Liver (tissue), 9 donors: ENCODE data around the gene FAM13C. TPM values are rescaled to one million over a fixed set of nuclear protein-coding genes. Genes with fewer than 3 reads are reported as not detected.

Experiments used
- DNase-seq: peaks from one replicate; pipeline ENCODE4 v3.0.0-alpha.2; 2017; ENCODE audit warnings: low spot score
- H3K27ac ChIP-seq, 2 donors: one replicate each; pipeline ENCODE4 v1.7.0; 2013; ENCODE audit warnings: inconsistent platforms in 2 of 2, low read length in 2 of 2, control low read depth in 1 of 2, low read depth in 1 of 2, mild to moderate bottlenecking in 1 of 2
- H3K27me3 ChIP-seq, 4 donors: one replicate each; pipeline versions ENCODE4 v1.6.1 to v1.7.0; 2013; ENCODE audit warnings: low read length in 3 of 4, inconsistent platforms in 1 of 4, mild to moderate bottlenecking in 1 of 4, moderate library complexity in 1 of 4; ENCODE audit not compliant: control insufficient read depth in 4 of 4, insufficient read depth in 4 of 4
- H3K36me3 ChIP-seq, 4 donors: one replicate each; pipeline versions ENCODE4 v1.6.1 to v1.7.0; 2013; ENCODE audit warnings: low read length in 3 of 4, mild to moderate bottlenecking in 3 of 4, low read depth in 1 of 4, moderate library complexity in 1 of 4; ENCODE audit not compliant: control insufficient read depth in 4 of 4, insufficient read depth in 3 of 4
- H3K4me1 ChIP-seq, 4 donors: one replicate each; pipeline versions ENCODE4 v1.6.1 to v1.7.0; 2013; ENCODE audit warnings: low read length in 3 of 4, mild to moderate bottlenecking in 3 of 4, moderate library complexity in 1 of 4; ENCODE audit not compliant: control insufficient read depth in 4 of 4, insufficient read depth in 4 of 4
- H3K4me3 ChIP-seq, 3 donors: one replicate each; pipeline versions ENCODE4 v1.6.1 to v1.7.0; 2013; ENCODE audit warnings: low read length in 3 of 3, control low read depth in 1 of 3, low read depth in 1 of 3, mild to moderate bottlenecking in 1 of 3
- H3K9ac ChIP-seq, 2 donors: one replicate each; pipeline ENCODE4 v1.7.0; 2013; ENCODE audit warnings: low read length in 2 of 2, mild to moderate bottlenecking in 2 of 2, moderate library complexity in 2 of 2, control low read depth in 1 of 2, low read depth in 1 of 2
- H3K9me3 ChIP-seq, 4 donors: one replicate each; pipeline versions ENCODE4 v1.6.1 to v1.7.0; 2013; ENCODE audit warnings: low read length in 3 of 4; ENCODE audit not compliant: control insufficient read depth in 4 of 4
- ATF3 ChIP-seq: IDR thresholded peaks from 2 replicates; pipeline ENCODE4 v1.6.1; 2016; ENCODE audit warnings: antibody characterized with exemption
- CTCF ChIP-seq: fragments of 150-350 bp; IDR thresholded peaks from 2 replicates; pipeline ENCODE4 v1.5.1; 2017; ENCODE audit warnings: improper control_type of control experiment, low read depth, low read length; ENCODE audit not compliant: missing input control
- EGR1 ChIP-seq, 2 donors: IDR thresholded peaks; 2 replicates each; pipeline ENCODE4 v1.6.1; 2016 to 2018; ENCODE audit warnings: antibody characterized with exemption in 2 of 2, low read depth in 2 of 2
- FOXA1 ChIP-seq: IDR thresholded peaks from 2 replicates; pipeline ENCODE4 v1.6.1; 2016; ENCODE audit warnings: antibody characterized with exemption
- FOXA2 ChIP-seq: IDR thresholded peaks from 2 replicates; pipeline ENCODE4 v1.6.1; 2016; ENCODE audit warnings: antibody characterized with exemption
- GABPA ChIP-seq, 2 donors: IDR thresholded peaks in 1 of 2; conservative IDR thresholded peaks in 1 of 2; 2 replicates each; pipeline ENCODE4 v1.6.1; 2016; ENCODE audit warnings: antibody characterized with exemption in 2 of 2, mild to moderate bottlenecking in 1 of 2, moderate library complexity in 1 of 2
- HNF4A ChIP-seq, 2 donors: conservative IDR thresholded peaks; 2 replicates each; pipeline ENCODE4 v1.6.1; 2016; ENCODE audit warnings: antibody characterized with exemption in 2 of 2, mild to moderate bottlenecking in 2 of 2
- HNF4G ChIP-seq: IDR thresholded peaks from 2 replicates; pipeline ENCODE4 v1.6.1; 2016; ENCODE audit warnings: antibody characterized with exemption
- JUND ChIP-seq, 2 donors: IDR thresholded peaks; 2 replicates each; pipeline ENCODE4 v1.6.1; 2016; ENCODE audit warnings: antibody characterized with exemption in 2 of 2
- MAX ChIP-seq: IDR thresholded peaks from 2 replicates; pipeline ENCODE4 v1.6.1; 2016; ENCODE audit warnings: antibody characterized with exemption
- NR2F2 ChIP-seq: IDR thresholded peaks from 2 replicates; pipeline ENCODE4 v1.6.1; 2016; ENCODE audit warnings: antibody characterized with exemption
- RAD21 ChIP-seq, 2 donors: IDR thresholded peaks; 2 replicates each; pipeline ENCODE4 v1.6.1; 2016; ENCODE audit warnings: antibody characterized with exemption in 2 of 2, mild to moderate bottlenecking in 2 of 2
- REST ChIP-seq: IDR thresholded peaks from 2 replicates; pipeline ENCODE4 v1.6.1; 2016; ENCODE audit warnings: antibody characterized with exemption, mild to moderate bottlenecking
- RXRA ChIP-seq, 2 donors: IDR thresholded peaks; 2 replicates each; pipeline ENCODE4 v1.6.1; 2017 to 2018; ENCODE audit warnings: antibody characterized with exemption in 2 of 2, mild to moderate bottlenecking in 1 of 2
- SP1 ChIP-seq: IDR thresholded peaks from 2 replicates; pipeline ENCODE4 v1.6.1; 2018; ENCODE audit warnings: antibody characterized with exemption, mild to moderate bottlenecking
- TAF1 ChIP-seq: conservative IDR thresholded peaks from 2 replicates; pipeline ENCODE4 v1.6.1; 2016; ENCODE audit warnings: antibody characterized with exemption, mild to moderate bottlenecking
- YY1 ChIP-seq: IDR thresholded peaks from 2 replicates; pipeline ENCODE4 v1.6.1; 2016; ENCODE audit warnings: antibody characterized with exemption, mild to moderate bottlenecking
- ZBTB33 ChIP-seq: IDR thresholded peaks from 2 replicates; pipeline ENCODE4 v1.6.1; 2016; ENCODE audit warnings: antibody characterized with exemption
- WGBS: extraction: QIAGEN DNeasy Blood & Tissue Kit; methylation state at CpG from one replicate; pipeline ENCODE4 v1.1.7; 2013; 5-methylcytosine and 5-hydroxymethylcytosine counted together
- polyA plus RNA-seq, 2 donors: library from polyadenylated mRNA; stranded (reverse) in 1 of 2; unstranded in 1 of 2; fragments of 200-250 nt in 1 of 2; fragments of >200 nt in 1 of 2; fragmentation: Nextera tagmentation in 1 of 2; extraction: Ambion mirVana in 1 of 2; gene quantifications; one replicate each; pipeline versions ENCODE4 v1.2.1 to v1.2.3, GENCODE V29; 2013 to 2015
- total RNA-seq, 2 donors: library from RNA; depleted of rRNA; stranded (reverse); fragments of >200 nt; gene quantifications; one replicate each; pipeline ENCODE4 v1.2.3, GENCODE V29; 2014
- donor health status: healthy.
- donor health status: healthy.
- donor health status: healthy.
- donor health status: healthy.
- donor health status: healthy.

Gene FAM13C
- total and polyA plus RNA-seq, 4 donors: 0.87 to 2.4 (median 2.1) TPM

GRCh38 chr10:59289853-59290252 is 72.5 kb downstream of the FAM13C start:
- WGBS: 87% methylated on average over 3 of the region's 3 CpGs
- H3K27me3 ChIP-seq: no peaks in the 10 kb centered on the region
- H3K4me1 ChIP-seq: no peaks in the 10 kb centered on the region
- no peak overlapping the region for H3K27ac ChIP-seq
- no peak overlapping the region for H3K9ac ChIP-seq
- no peaks in the 10 kb centered on the region for H3K9me3 ChIP-seq
- H3K4me3 ChIP-seq: no peak overlapping the region
- H3K36me3 ChIP-seq: no peaks in the 10 kb centered on the region
- TF ChIP-seq RAD21 (IDR thresholded peaks at IDR 0.05) (no peak), HNF4A (conservative IDR thresholded peaks at IDR 0.05) (no peak), EGR1 (IDR thresholded peaks at IDR 0.05; ENCODE audit: low read depth in 2 of 2) (no peak), HNF4G (no peak), ATF3 (no peak), SP1 (no peak), TAF1 (no peak), GABPA (IDR thresholded peaks at IDR 0.05 in 1 of 2, conservative IDR thresholded peaks at IDR 0.05 in 1 of 2) (no peak), RXRA (IDR thresholded peaks at IDR 0.05) (no peak)
- no peak for DNase-seq

GRCh38 chr10:59287587-59288255 is 74.6 kb downstream of the FAM13C start:
- Histone ChIP-seq H3K4me1 (no peaks in the 10 kb centered on the region), H3K9ac (no peak overlapping the region), H3K27me3 (no peaks in the 10 kb centered on the region), H3K9me3 (no peaks in the 10 kb centered on the region), H3K36me3 (no peaks in the 10 kb centered on the region), H3K27ac (no peak overlapping the region), H3K4me3 (no peak overlapping the region)
- DNase-seq: no peak
- 89% methylated on average over 3 of the region's 3 CpGs for whole genome bisulfite sequencing
- TF ChIP-seq ATF3 (no peak), HNF4A (conservative IDR thresholded peaks at IDR 0.05) (no peak), HNF4G (no peak), NR2F2 (no peak), MAX (no peak), FOXA2 (no peak), EGR1 (IDR thresholded peaks at IDR 0.05; ENCODE audit: low read depth in 2 of 2) (no peak), FOXA1 (no peak), TAF1 (no peak), JUND (IDR thresholded peaks at IDR 0.05) (no peak), ZBTB33 (no peak), SP1 (no peak), RAD21 (IDR thresholded peaks at IDR 0.05) (no peak), REST (no peak), YY1 (no peak), RXRA (IDR thresholded peaks at IDR 0.05) (no peak), GABPA (IDR thresholded peaks at IDR 0.05 in 1 of 2, conservative IDR thresholded peaks at IDR 0.05 in 1 of 2) (no peak), CTCF (no peak)
